Activated T-cell treated with anti-CD3 and anti-CD28 coated beads for 4 hours (primary cell): ENCODE measurements around the gene LAMB3.
A peak's percentile ranks its signal among the peaks of the same experiment; 100 is the strongest.

Experiments used
- DNase-seq: peaks from one replicate; pipeline ENCODE4 v3.0.0-alpha.2; 2020

LAMB3 gene

DNA sequence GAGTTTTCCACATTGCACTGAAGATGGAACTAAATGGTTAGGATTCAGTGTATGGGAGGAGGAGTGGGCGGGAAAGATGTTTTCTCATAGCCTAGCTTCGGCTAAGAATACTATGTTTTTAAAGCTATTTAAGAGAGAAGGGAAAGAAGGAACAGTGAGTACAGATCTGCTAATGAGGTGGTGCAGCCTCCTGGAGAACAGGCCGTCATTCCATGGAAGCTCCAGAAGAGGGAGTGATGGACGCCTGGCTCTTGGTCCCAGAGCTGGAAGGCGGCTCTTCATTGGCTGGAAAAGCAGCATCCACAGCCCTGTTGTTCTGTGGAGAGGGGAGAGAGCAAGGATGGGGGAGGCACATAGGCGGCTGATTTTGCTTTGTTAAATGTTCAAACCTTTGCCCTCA is 61.8 kb downstream of the LAMB3 start:
- no peak for DNase-seq

- no peak for DNase-seq
Observed at GRCh38 chr1:209589863-209590262, 62.4 kb downstream of the LAMB3 start.

- no peak for DNase-seq
Observed at GRCh38 chr1:209589440-209589839, 62.8 kb downstream of the LAMB3 start.

GRCh38 chr1:209587789-209588188 is 64.4 kb downstream of the LAMB3 start:
- no peak for DNase-seq

DNA sequence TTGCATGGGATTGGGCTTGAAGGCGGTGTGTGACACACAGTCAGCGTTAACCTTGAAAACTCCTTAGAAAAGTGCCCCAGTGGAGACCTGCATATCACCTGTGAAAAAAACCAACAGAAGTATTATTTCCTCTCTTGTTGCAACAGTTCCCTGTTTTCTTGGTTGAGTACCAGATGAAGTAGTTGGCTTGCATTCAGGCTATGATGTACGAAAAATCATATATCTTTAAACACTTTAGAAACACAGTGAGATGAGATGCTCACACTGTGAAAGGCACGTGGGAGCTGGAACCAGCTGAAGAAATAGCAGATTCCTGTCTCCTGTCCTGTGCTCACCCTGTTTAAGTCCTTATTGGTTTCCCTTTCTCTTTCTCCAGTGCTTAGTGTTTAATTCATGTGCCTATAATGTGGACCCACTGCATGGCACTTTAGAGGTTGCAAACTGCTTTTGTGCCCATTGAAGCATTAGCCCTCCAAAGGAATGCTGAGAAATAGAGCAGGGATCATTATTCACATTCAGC is 65.9 kb downstream of the LAMB3 start:
- no peak for DNase-seq

- DNase-seq, result no peak
Observed at GRCh38 chr1:209585672-209586071, 66.6 kb downstream of the LAMB3 start.

- DNase-seq, result no peak
Observed at GRCh38 chr1:209585197-209585596, 67.0 kb downstream of the LAMB3 start.

- no peak for DNase-seq
Observed at GRCh38 chr1:209584231-209584672, 68.0 kb downstream of the LAMB3 start.

- DNase-seq, result no peak
Observed at GRCh38 chr1:209583408-209583807, 68.8 kb downstream of the LAMB3 start, which contains the start of gene CAMK1G. Gene CAMK1G, plus strand, starts transcription at chr1:209583714. Its CDS starts 11,270 bp downstream, at chr1:209594984.

GRCh38 chr1:209580577-209580976 is 71.6 kb downstream of the LAMB3 start:
- no peak for DNase-seq

- no peak for DNase-seq
Observed at GRCh38 chr1:209577346-209577745, 74.9 kb downstream of the LAMB3 start.

GRCh38 chr1:209576392-209577197 is 75.6 kb downstream of the LAMB3 start:
- DNase-seq, result peak; percentile 59

GRCh38 chr1:209570743-209571142 is 81.5 kb downstream of the LAMB3 start:
- DNase-seq, result no peak

DNA sequence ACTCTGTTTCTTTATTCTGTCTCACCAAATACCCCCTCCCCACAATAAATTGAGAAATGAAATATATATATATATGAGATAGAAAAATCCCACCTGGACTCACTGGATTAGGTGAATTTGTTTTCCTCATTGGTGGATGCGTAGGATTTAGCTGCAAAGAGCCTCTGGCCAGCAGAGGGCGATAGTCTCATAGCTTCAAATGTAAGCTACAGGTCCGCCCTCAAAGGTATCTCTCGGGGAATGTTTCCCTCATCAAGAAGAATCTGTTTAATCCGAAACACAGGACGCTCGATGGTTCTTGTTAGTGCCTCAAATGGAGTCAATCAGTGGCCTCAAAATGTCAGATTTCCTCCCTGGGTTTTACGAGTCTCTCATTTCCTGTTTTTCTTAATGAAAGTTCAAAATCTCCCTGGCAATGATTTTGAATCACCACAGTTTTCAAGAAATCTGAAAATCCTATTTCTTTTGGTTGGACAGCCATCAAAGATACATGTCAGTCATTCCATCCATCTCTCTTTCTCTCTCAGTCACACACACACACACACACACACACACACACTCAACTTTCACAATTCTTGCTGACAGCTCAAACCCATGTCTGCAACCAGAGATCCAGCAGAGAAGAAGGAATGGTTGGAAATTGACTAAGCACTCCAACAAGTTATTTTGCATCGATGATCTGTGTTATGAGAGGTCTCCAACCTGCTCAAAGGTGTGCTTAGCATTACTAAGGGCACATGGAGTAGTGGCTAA is 82.6 kb downstream of the LAMB3 start:
- DNase-seq, result peak; percentile 59

DNA sequence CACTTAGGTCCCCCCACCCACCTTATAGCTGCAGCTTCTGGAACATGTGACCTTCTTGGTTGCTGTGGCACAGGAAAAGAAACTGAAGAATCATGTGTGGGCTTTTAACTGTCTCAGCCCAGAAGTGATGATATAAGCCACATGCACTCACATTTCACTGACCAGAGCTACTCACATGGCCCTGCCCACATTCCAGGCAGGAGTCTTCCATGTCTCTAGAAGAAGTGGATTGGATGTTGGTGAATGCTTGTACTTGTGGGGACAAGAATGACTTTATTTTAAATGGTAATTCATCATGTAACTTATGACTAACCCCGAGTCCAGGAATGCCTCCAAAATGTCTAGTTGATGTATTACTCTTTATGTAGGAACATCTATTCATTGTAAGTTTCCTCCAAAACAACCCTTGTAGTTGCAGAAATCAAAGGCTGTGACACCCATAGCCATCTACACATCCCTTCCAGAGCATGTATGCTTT is 84.5 kb downstream of the LAMB3 start:
- no peak for DNase-seq

DNA sequence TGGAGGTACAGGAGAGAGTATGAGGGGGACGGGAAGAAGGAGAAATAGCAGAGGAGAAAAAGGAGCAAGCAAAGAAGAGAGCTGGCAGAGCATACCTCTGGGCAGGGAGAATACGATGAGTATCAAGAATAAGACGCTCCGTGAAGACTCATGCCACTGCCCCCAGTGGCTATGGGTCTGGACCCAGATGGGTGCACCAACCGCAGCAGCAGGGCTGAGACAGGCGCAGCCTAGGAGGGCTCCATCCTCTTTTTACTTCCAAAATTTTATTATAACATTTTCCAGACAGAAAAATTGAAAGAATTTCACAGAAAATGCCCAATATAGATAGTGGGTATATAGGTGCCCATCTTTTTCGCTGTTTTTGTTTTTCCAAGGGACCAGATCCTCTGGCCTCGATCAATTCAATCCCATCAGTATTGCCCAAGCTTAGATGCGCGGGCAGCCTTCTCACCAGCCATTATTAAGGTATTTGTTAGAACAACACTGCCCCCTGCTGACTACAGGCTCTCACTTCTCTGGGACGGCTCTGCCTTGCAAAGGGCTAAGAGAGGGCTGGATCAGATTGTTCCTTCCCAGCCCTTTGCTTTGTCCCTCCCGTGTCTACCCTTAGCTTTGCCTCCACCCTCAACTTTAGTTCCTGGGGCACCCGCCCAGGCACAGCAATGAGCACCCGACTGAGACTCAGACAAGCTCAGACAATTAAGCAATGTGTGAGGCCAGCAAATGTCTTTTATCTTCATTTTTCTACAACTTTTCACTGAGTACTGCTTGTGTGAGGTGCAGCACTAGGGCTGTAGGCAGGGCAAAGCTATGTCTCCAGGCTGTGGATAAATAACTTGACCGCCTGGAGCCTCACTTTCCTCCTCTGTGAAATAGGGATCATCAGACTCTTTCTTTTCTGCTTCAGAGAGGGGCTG is 86.2 kb downstream of the LAMB3 start:
- peak; percentile 74 for DNase-seq
